Neural progenitor cell (in vitro differentiated cells): Measurements from ENCODE around the gene USP37. TPM values are rescaled to one million over a fixed set of nuclear protein-coding genes. Genes with fewer than 3 reads are reported as not detected.

Experiments
- DNase-seq: peaks from one replicate; pipeline ENCODE4 v3.0.0-alpha.2; 2016; ENCODE audit warnings: low spot score
- H2AFZ ChIP-seq: fragments of 200-600 bp; sonication (generic); replicated peaks from 2 replicates; pipeline ENCODE4 v1.6.1; 2016; ENCODE audit warnings: antibody characterized with exemption
- H3F3A ChIP-seq: fragments of 200-600 bp; sonication (generic); 2 replicates; pipeline ENCODE4 v1.6.1; 2016; ENCODE audit warnings: antibody characterized with exemption, low read depth
- H3K27ac ChIP-seq: fragments of 200-600 bp; sonication (generic); 2 replicates; pipeline ENCODE4 v1.5.1; 2016; ENCODE audit warnings: mild to moderate bottlenecking
- H3K27me3 ChIP-seq: fragments of 200-600 bp; sonication (generic); 2 replicates; pipeline ENCODE4 v1.6.1; 2016; ENCODE audit warnings: mild to moderate bottlenecking, moderate library complexity
- H3K36me3 ChIP-seq: fragments of 200-600 bp; sonication (generic); 2 replicates; pipeline ENCODE4 v1.5.1; 2016
- H3K4me1 ChIP-seq: fragments of 200-600 bp; sonication (generic); 2 replicates; pipeline ENCODE4 v1.6.1; 2016; ENCODE audit warnings: mixed run types
- H3K4me2 ChIP-seq: fragments of 200-600 bp; sonication (generic); 2 replicates; pipeline ENCODE4 v1.6.1; 2016
- H3K4me3 ChIP-seq: fragments of 200-600 bp; sonication (generic); 2 replicates; pipeline ENCODE4 v1.5.1; 2016
- H3K79me2 ChIP-seq: fragments of 200-600 bp; sonication (generic); 2 replicates; pipeline ENCODE4 v1.6.1; 2016; ENCODE audit warnings: low read depth
- H3K9ac ChIP-seq: fragments of 200-600 bp; sonication (generic); 2 replicates; pipeline ENCODE4 v1.6.1; 2016
- H3K9me3 ChIP-seq: fragments of 200-600 bp; sonication (generic); 2 replicates; pipeline ENCODE4 v1.5.1; 2016; ENCODE audit warnings: low read depth
- H4K20me1 ChIP-seq: fragments of 200-600 bp; sonication (generic); 2 replicates; pipeline ENCODE4 v1.6.1; 2016; ENCODE audit warnings: low read depth
- H3K27ac Mint-ChIP-seq: 3 replicates; pipeline ENCODE4 v1.8.0; 2021; ENCODE audit warnings: mixed read lengths
- H3K27me3 Mint-ChIP-seq: 2 replicates; pipeline ENCODE4 v1.8.0; 2022; ENCODE audit warnings: low read depth, mild to moderate bottlenecking, inconsistent platforms, moderate library complexity, mixed read lengths; ENCODE audit not compliant: insufficient read depth
- H3K36me3 Mint-ChIP-seq: 3 replicates; pipeline ENCODE4 v1.8.0; 2021; ENCODE audit warnings: mixed read lengths
- H3K4me1 Mint-ChIP-seq: 3 replicates; pipeline ENCODE4 v1.8.0; 2021; ENCODE audit warnings: mixed read lengths
- H3K4me3 Mint-ChIP-seq: 3 replicates; pipeline ENCODE4 v1.8.0; 2021; ENCODE audit warnings: mild to moderate bottlenecking, moderate library complexity, mixed read lengths
- H3K9me3 Mint-ChIP-seq: 3 replicates; pipeline ENCODE4 v1.8.0; 2020; ENCODE audit warnings: mixed read lengths
- CTCF ChIP-seq: fragments of 200-600 bp; sonication (generic); IDR thresholded peaks from 2 replicates; pipeline ENCODE4 v1.5.1; 2017; ENCODE audit warnings: antibody characterized with exemption, mild to moderate bottlenecking
- EZH2 ChIP-seq: fragments of 200-600 bp; sonication (generic); IDR thresholded peaks from 2 replicates; pipeline ENCODE4 v1.6.1; 2017; ENCODE audit warnings: antibody characterized with exemption, mild to moderate bottlenecking, moderate library complexity
- EZH2phosphoT487 ChIP-seq: fragments of 200-600 bp; sonication (generic); IDR thresholded peaks from 2 replicates; pipeline ENCODE4 v1.6.1; 2017; ENCODE audit warnings: antibody characterized with exemption
- total RNA-seq: library from RNA; depleted of rRNA; stranded (reverse); fragments of >200 nt; gene quantifications from 2 replicates; pipeline ENCODE4 v1.2.3, GENCODE V29; 2015; ENCODE audit warnings: low replicate concordance

The USP37 gene
- total RNA-seq, 1 donor from 2014 or later: 35.1 TPM

GRCh38 chr2:218482651-218483050 is 85.5 kb downstream of the USP37 start:
- peaks cover 13% of the 10 kb centered on the region for H3K36me3 Mint-ChIP-seq
- no peaks in the 10 kb centered on the region for H3K4me1 Mint-ChIP-seq
- no peaks in the 10 kb centered on the region for H3K27me3 ChIP-seq
- H3K27me3 Mint-ChIP-seq: no peaks in the 10 kb centered on the region
- no peak overlapping the region for H3K9ac ChIP-seq
- peaks cover 6% of the 10 kb centered on the region for H3K36me3 ChIP-seq
- H3K27ac ChIP-seq: no peak overlapping the region
- H2AFZ ChIP-seq: no peak overlapping the region
- H3K27ac Mint-ChIP-seq: no peak overlapping the region
- no peak overlapping the region for H3K4me3 ChIP-seq
- H3K4me1 ChIP-seq: no peaks in the 10 kb centered on the region
- H3K4me3 Mint-ChIP-seq: no peak overlapping the region
- H4K20me1 ChIP-seq: no peaks in the 10 kb centered on the region
- no peak for DNase-seq
- H3K4me2 ChIP-seq: no peak overlapping the region
- H3K79me2 ChIP-seq: no peaks in the 10 kb centered on the region
- no peak for TF ChIP-seq EZH2phosphoT487
- no peak for TF ChIP-seq EZH2
- H3F3A ChIP-seq: no peaks in the 10 kb centered on the region
- H3K9me3 Mint-ChIP-seq: no peaks in the 10 kb centered on the region
- no peaks in the 10 kb centered on the region for H3K9me3 ChIP-seq

- H3K4me3 Mint-ChIP-seq: no peak overlapping the region
Measured at GRCh38 chr2:218479595-218479994, 88.6 kb downstream of the USP37 start.

GRCh38 chr2:218478544-218478943 is 89.6 kb downstream of the USP37 start:
- Mint-ChIP-seq H3K27ac (no peak overlapping the region), H3K4me1 (no peaks in the 10 kb centered on the region), H3K9me3 (no peaks in the 10 kb centered on the region), H3K36me3 (peaks cover 14% of the 10 kb centered on the region), H3K27me3 (no peaks in the 10 kb centered on the region), H3K4me3 (no peak overlapping the region)
- Histone ChIP-seq H3K27me3 (no peaks in the 10 kb centered on the region), H3K9me3 (no peaks in the 10 kb centered on the region), H3K4me2 (no peak overlapping the region), H3F3A (no peaks in the 10 kb centered on the region), H3K9ac (no peak overlapping the region), H3K36me3 (peaks cover 17% of the 10 kb centered on the region), H3K27ac (no peak overlapping the region), H4K20me1 (no peaks in the 10 kb centered on the region), H2AFZ (no peak overlapping the region), H3K4me1 (no peaks in the 10 kb centered on the region), H3K79me2 (no peaks in the 10 kb centered on the region), H3K4me3 (no peak overlapping the region)
- TF ChIP-seq EZH2 (no peak), EZH2phosphoT487 (no peak), CTCF (no peak)
- DNase-seq: no peak

More at GRCh38 chr2:218479595-218479994, 88.6 kb downstream of the USP37 start:
- no peaks in the 10 kb centered on the region for H3K9me3 Mint-ChIP-seq
- H4K20me1 ChIP-seq: no peaks in the 10 kb centered on the region
- peaks cover 7% of the 10 kb centered on the region for H3K36me3 ChIP-seq
- no peak overlapping the region for H2AFZ ChIP-seq
- no peak overlapping the region for H3K27ac Mint-ChIP-seq
- no peak for TF ChIP-seq EZH2
- DNase-seq: no peak
- no peaks in the 10 kb centered on the region for H3F3A ChIP-seq
- no peaks in the 10 kb centered on the region for H3K4me1 Mint-ChIP-seq
- no peaks in the 10 kb centered on the region for H3K27me3 Mint-ChIP-seq
- H3K36me3 Mint-ChIP-seq: peaks cover 13% of the 10 kb centered on the region
- H3K4me1 ChIP-seq: no peaks in the 10 kb centered on the region
- H3K79me2 ChIP-seq: no peaks in the 10 kb centered on the region
- no peaks in the 10 kb centered on the region for H3K9me3 ChIP-seq
- H3K27ac ChIP-seq: no peak overlapping the region
- H3K27me3 ChIP-seq: no peaks in the 10 kb centered on the region
- H3K4me2 ChIP-seq: no peak overlapping the region
- no peak overlapping the region for H3K9ac ChIP-seq
- no peak overlapping the region for H3K4me3 ChIP-seq

GRCh38 chr2:218477247-218477646 is 90.9 kb downstream of the USP37 start:
- H3K27ac Mint-ChIP-seq: no peak overlapping the region
- Histone ChIP-seq H3K79me2 (no peaks in the 10 kb centered on the region), H3K27me3 (no peaks in the 10 kb centered on the region), H3K9ac (no peak overlapping the region), H3K9me3 (no peaks in the 10 kb centered on the region), H3K36me3 (peaks cover 19% of the 10 kb centered on the region), H3K4me2 (no peak overlapping the region), H3K27ac (peak overlapping the region; percentile 16), H4K20me1 (no peaks in the 10 kb centered on the region), H3K4me1 (no peaks in the 10 kb centered on the region), H3K4me3 (no peak overlapping the region), H3F3A (no peaks in the 10 kb centered on the region), H2AFZ (no peak overlapping the region)
- H3K4me3 Mint-ChIP-seq: no peak overlapping the region
- H3K36me3 Mint-ChIP-seq: peaks cover 15% of the 10 kb centered on the region
- H3K9me3 Mint-ChIP-seq: no peaks in the 10 kb centered on the region
- TF ChIP-seq EZH2phosphoT487 (no peak), CTCF (no peak), EZH2 (no peak)
- H3K4me1 Mint-ChIP-seq: no peaks in the 10 kb centered on the region
- no peaks in the 10 kb centered on the region for H3K27me3 Mint-ChIP-seq
- no peak for DNase-seq
